K562 (cell line): ENCODE measurements around the gene PRSS27. TPM values are rescaled to one million over a fixed set of nuclear protein-coding genes. Genes with fewer than 3 reads are reported as not detected.

Experiments used
- CHAMP1 ChIP-seq: fragments of 450-650 bp; IDR thresholded peaks from 2 replicates; pipeline ENCODE4 v1.6.1; 2016; ENCODE audit warnings: mild to moderate bottlenecking
- CREM ChIP-seq: IDR thresholded peaks from 2 replicates; pipeline ENCODE4 v1.6.1; 2014; ENCODE audit warnings: antibody characterized with exemption, low read depth
- ERF ChIP-seq: fragments of 450-650 bp; formaldehyde crosslinking; IDR thresholded peaks from 2 replicates; pipeline ENCODE4 v1.4.0; 2020; ENCODE audit warnings: mild to moderate bottlenecking, mixed read lengths
- EWSR1 ChIP-seq: fragments of 450-650 bp; IDR thresholded peaks from 2 replicates; pipeline ENCODE4 v1.6.1; 2018; ENCODE audit warnings: borderline replicate concordance, mild to moderate bottlenecking, low read depth, moderate library complexity; ENCODE audit not compliant: partially characterized antibody
- GTF2E2 ChIP-seq: fragments of 200-800 bp; sonication (Bioruptor generic); IDR thresholded peaks from 2 replicates; pipeline ENCODE4 v1.6.1; 2016; ENCODE audit warnings: missing genetic modification characterization, missing compliant biosample characterization
- HOXB6 ChIP-seq: fragments of 250-450 bp; sonication (Bioruptor Pico); IDR thresholded peaks from 2 replicates; pipeline ENCODE4 v1.5.1; 2022; ENCODE audit warnings: mild to moderate bottlenecking, borderline replicate concordance
- NR1H2 ChIP-seq: sonication (generic); formaldehyde crosslinking; IDR thresholded peaks from 2 replicates; pipeline ENCODE4 v1.4.0; 2020; ENCODE audit warnings: mild to moderate bottlenecking, missing genetic modification reagents
- NR3C1 ChIP-seq: sonication (generic); formaldehyde crosslinking; IDR thresholded peaks from 2 replicates; pipeline ENCODE4 v1.8.1; 2022; ENCODE audit warnings: missing genetic modification reagents
- PCBP2 ChIP-seq: fragments of 200-400 bp; formaldehyde crosslinking; IDR thresholded peaks from 2 replicates; pipeline ENCODE4 v1.6.1; 2018; ENCODE audit warnings: low read length, low read depth, mild to moderate bottlenecking, moderate library complexity; ENCODE audit not compliant: poor library complexity, severe bottlenecking
- SAP30 ChIP-seq: fragments of 200-600 bp; sonication (generic); IDR thresholded peaks from 2 replicates; pipeline ENCODE4 v1.6.1; 2012; ENCODE audit warnings: borderline replicate concordance, low read depth, mild to moderate bottlenecking, moderate library complexity, low read length, control low read depth, inconsistent platforms; ENCODE audit not compliant: insufficient read depth, poor library complexity, severe bottlenecking
- SNIP1 ChIP-seq: fragments of 450-650 bp; IDR thresholded peaks from 2 replicates; pipeline ENCODE4 v1.7.1; 2017; ENCODE audit warnings: low read depth, mild to moderate bottlenecking
- TAF7 ChIP-seq: fragments of 450-650 bp; IDR thresholded peaks from 2 replicates; pipeline ENCODE4 v1.6.1; 2016; ENCODE audit warnings: missing genetic modification characterization, missing compliant biosample characterization
- TEAD2 ChIP-seq: fragments of 450-650 bp; IDR thresholded peaks from 2 replicates; pipeline ENCODE4 v1.6.1; 2016; ENCODE audit warnings: missing genetic modification characterization, control low read depth, missing compliant biosample characterization
- ZNF318 ChIP-seq, 2 experiments: fragments of 450-650 bp; IDR thresholded peaks; 2 replicates each; pipeline ENCODE4 v1.6.1; 2016; ENCODE audit warnings: mild to moderate bottlenecking in 2 of 2, borderline replicate concordance in 1 of 2, low read depth in 1 of 2, moderate library complexity in 1 of 2
- polyA plus RNA-seq, 8 experiments: library from polyadenylated mRNA; depleted of rRNA in 4 of 8; stranded (reverse) in 5 of 8; unstranded in 3 of 8; fragments of >200 nt; fragmentation: Nextera tagmentation in 2 of 8; fragmentation: Illumina TruSeq in 1 of 8; extraction: Ambion mirVana in 2 of 8; extraction: Trizol in 1 of 8; gene quantifications; 2 replicates each; pipeline versions ENCODE4 v1.2.1 to v1.2.3, GENCODE V29; 2011 to 2014; ENCODE audit warnings: inconsistent platforms in 1 of 8, missing spikeins in 1 of 8
- total RNA-seq, 7 experiments: library from RNA; depleted of rRNA in 6 of 7; stranded (reverse); fragments of >200 nt in 6 of 7; fragmentation: Illumina TruSeq in 2 of 7; extraction: Trizol in 2 of 7; gene quantifications; 2 replicates each; pipeline versions ENCODE4 v1.2.1 to v1.2.3, GENCODE V29; 2011 to 2021; ENCODE audit warnings: low replicate concordance in 1 of 7

Gene PRSS27
- total and polyA plus RNA-seq, 9 of the 15 experiments (the other 6 are each of a cell fraction or from before 2014, with no cell fraction given), result 0.09 to 0.20 (median 0.17) TPM; not detected in 5

GRCh38 chr16:2720719-2721633 lies 952 bp upstream of the PRSS27 start (continued):
- TF ChIP-seq HOXB6 (CRISPR knock-in tag), result no peak
- TF ChIP-seq PCBP2, result no peak
- no peak for TF ChIP-seq GTF2E2 (tag)
- TF ChIP-seq ZNF318 (IDR thresholded peaks at IDR 0.05; ENCODE audit: borderline replicate concordance in 1 of 2, low read depth in 1 of 2), result no peak
- TF ChIP-seq ERF (CRISPR knock-in tag), result no peak
- peak; percentile 97 for TF ChIP-seq CREM
- no peak for TF ChIP-seq EWSR1
- TF ChIP-seq CHAMP1, result no peak
- no peak for TF ChIP-seq SNIP1
- no peak for TF ChIP-seq SAP30
- no peak for TF ChIP-seq NR3C1 (CRISPR knock-in tag)
- no peak for TF ChIP-seq TEAD2
- no peak for TF ChIP-seq TAF7
- no peak for TF ChIP-seq NR1H2 (CRISPR knock-in tag)
